NCI-H446 treated with DMSO at 0.1 percent for 48 hours (cell line): Measurements from ENCODE around the gene CDKL5.
"Not testable (repeated sequence)": the region's sequence is repeated elsewhere in the genome, so short reads cannot be mapped to it uniquely, and the experiment has no call there.

Experiments
- DNase-seq: peaks from one replicate; lab custom pipeline; 2025; lab: John Stamatoyannopoulos, UW

The CDKL5 gene

DNA sequence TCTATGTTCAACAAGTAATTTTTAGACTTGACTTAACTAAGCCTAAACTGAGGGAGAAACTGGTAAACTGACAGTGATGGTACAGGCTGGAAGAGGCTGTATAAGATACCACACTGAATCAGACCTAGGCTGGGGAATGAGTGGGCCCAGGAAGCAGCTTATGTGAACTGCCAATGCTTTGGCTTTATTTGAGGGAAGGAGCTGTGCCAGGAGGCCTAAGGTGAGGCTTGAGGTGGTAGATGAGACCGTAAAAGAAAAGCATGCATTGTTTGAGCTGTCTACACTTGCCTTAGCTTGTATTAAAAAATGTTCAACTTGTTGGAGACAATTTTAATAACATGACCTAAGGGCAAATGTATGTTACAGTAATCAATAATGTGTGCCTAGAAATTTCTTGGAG lies 150.3 kb downstream of the CDKL5 start:
- DNase-seq: no peak

DNA sequence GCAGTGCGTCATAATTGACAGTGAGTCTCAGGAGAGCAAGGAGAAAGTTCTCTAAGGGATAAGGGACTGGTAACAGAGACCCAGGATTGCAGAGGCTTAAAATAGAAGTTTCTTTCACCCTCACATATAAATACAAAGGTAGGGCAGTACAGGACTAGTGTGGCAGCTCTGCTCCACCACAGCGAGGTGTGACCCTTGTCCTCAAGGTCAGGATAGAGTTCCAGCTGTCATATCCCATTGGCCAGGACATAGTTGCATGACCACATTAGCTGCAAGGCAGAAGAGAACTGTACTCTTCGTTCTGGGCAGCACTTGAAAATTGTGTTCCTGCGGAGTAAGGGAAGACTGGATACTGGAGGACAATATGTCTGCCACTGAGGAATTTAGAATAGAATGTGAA lies 152.0 kb downstream of the CDKL5 start:
- no peak for DNase-seq

DNA sequence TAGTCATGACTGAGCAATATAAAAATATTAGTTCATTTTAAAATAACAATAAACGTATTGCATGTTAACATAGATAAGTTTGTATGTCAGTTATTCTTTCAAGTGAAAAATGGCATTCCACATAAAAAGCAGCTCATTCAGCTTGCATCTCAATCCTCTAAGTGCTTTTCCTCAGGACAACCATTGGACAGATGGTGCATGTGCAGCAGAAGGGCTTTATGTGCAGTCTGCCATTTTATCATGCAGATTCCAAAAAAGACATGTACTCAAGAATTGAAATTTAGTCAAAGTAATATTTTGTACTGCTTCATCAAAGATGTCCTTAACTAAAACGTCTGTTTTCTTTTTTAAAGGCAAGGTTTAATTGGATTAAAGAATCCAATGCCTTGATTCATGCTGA lies 153.1 kb downstream of the CDKL5 start:
- no peak for DNase-seq

DNA sequence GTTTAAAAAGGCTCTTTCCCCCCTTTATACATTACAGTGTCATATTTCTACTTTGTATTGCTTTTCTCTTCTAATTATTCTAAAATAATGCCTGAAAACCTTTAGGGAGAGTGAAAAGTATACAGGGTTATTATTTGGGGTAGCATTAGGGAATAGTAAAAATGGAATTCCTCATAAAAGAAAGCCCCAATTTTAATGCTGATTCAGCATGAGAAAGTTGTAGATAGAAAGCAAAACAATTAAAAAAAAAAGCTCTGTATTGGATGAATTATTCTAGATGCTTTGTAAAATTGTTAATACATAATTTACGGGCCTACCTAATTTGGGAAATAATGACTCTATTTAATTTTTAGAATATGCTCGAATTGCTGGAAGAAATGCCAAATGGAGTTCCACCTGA lies 154.1 kb downstream of the CDKL5 start:
- DNase-seq: no peak

DNA sequence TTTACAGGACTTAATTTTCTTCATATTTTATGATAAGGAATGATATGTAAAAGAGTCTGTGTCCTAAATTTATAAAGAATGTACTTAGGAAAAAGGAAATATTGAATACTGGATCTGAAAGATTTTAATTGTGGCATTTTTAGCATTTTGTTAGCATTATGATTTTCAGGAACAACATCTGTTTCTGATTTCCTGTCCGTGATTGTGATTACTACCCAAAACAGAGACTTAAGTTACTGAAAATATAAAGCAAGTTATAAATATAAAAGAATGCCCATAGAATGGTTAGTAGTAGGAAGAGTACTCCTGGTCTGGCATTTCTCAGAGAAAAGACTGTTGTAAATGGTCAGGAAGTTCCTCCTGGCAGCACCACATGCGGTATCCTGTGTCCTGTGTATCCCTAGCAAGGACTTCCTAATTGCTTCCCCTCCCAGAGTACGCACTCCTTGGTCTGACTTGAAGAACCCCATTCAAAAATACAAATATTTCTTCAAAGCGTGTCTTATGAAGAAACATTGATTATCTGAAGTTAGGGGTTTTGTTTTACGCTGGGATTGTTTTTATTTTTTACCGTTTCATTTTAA lies 157.6 kb downstream of the CDKL5 start:
- no peak for DNase-seq

DNA sequence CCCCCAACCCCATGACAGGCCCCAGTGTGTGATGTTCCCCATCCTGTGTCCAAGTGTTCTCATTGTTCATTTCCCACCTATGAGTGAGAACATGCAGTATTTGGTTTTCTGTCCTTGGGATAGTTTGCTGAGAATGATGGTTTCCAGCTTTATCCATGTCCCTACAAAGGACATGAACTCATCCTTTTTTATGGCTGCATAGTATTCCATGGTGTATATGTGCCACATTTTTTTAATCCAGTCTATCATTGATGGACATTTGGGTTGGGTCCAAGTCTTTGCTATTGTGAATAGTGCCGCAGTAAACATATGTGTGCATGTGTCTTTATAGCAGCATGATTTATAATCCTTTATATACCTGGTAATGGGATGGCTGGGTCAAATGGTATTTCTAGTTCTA lies 163.9 kb downstream of the CDKL5 start:
- not testable (repeated sequence) for DNase-seq

DNA sequence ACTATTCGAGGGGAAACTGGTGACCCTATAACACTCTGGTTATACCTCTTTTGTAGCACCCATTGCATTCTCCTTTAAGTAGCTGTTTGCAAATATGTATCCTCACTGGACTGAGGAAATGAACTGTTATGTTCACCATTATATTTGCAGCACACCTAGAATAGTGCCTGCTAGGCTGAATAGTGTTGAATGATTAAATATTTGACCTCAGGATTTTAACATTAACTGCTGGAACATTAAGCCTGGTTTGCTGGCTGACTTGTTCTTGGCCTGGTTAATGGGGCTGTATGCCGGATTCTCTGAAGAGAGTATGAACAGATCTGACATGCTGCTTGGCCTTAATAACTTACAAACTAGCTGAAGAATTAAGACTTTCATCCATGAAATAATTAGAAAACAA lies 166.4 kb downstream of the CDKL5 start:
- DNase-seq: no peak

DNA sequence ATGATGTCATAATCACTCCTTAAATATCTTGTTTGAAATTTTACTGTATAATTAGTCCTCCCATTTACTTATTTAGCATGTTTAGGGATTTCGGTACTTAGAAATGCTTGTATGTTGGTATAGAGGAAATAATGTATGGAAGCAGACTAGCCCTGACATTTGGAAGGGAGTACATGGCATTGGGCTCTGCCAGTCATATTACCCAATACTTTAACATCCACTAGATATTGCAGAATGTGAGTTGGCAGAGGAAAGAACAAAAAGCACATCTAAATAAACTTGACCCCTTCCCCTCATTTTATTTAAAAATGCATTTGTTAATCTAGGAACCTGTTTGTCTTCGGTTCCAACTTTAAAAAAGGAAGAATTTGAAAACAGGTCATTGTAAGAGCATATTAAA lies 168.7 kb downstream of the CDKL5 start:
- no peak for DNase-seq

DNA sequence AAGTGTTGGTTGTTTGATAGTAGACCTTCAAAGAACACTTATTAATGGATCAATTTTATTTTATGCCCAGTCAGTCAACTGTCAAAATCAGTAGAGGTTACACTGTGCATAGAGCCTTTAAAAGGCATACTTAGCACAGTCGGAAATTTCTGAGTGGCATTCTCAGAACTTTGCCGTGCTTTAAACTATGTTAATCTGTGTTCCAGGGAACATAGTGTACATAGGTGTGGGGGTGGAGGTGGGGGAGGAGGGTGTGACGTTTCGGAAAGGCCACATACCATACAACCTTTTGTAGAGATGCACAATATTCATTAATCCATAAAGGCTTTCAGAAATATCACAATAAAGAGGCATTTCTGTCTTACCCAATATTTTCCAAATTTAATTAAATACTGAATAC lies 170.7 kb downstream of the CDKL5 start:
- no peak for DNase-seq

DNA sequence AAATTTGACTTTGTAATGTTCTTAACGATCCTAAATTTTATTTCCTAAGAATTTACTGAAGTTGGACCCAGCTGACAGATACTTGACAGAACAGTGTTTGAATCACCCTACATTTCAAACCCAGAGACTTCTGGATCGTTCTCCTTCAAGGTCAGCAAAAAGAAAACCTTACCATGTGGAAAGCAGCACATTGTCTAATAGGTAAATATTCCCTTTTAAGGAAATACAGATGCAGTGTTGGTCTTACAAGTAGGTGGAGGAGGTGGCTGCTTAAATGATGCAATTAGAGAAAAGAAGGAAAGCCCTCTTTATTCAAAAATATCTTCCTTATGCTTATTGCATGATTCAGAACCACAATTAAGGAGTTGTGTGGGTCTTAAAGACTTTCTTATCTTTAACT lies 173.0 kb downstream of the CDKL5 start:
- no peak for DNase-seq

DNA sequence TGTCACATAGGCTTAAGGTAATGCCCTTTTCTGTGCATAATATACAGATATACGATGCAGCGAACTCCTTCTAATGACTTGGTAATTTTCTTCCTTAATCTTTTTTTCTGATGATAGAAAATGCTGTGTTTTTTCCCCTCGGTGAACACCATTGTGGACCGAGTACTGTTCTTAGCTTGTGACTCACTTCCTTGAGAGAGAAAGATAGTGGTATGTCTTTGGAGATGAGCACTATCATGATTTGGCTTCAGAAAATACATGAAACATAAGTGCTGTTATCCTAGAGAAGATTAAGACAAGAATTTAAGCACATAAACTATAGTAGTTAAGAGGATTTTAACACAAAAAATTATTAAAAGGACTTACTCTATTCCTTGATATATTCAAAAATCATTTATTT lies 182.6 kb downstream of the CDKL5 start:
- DNase-seq: no peak

DNA sequence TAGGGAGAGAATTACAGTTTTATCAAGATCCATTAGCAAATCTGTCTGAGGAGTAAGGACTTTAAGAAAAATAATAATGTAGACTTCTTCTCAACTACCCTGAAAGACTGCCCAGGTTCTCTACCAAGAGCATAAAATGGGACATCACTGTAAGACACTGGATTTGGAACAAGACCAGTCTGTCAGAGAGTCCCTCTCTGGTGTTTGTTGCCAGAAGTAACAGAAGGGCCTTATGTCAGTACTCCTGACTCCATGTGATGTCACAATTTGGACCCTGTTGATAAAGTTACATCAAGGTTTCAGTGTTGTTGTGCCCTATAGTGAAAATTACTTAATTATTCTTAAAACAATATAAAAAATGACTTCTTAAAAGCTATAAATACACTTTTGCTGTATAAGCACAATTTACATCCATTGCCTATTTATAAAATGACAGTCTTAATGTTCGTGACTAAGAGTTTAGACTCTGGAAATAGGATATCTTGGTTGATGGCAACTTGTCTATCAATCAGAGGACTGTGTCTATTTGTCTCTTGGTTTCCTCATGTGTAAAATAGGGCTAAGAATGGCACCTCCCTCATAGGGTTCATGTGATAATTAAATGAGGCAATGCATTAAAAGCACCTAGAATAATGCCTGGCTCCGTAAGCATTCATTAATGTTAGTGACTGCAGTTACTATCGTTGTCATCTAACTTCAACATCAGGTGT lies 188.7 kb downstream of the CDKL5 start:
- no peak for DNase-seq

DNA sequence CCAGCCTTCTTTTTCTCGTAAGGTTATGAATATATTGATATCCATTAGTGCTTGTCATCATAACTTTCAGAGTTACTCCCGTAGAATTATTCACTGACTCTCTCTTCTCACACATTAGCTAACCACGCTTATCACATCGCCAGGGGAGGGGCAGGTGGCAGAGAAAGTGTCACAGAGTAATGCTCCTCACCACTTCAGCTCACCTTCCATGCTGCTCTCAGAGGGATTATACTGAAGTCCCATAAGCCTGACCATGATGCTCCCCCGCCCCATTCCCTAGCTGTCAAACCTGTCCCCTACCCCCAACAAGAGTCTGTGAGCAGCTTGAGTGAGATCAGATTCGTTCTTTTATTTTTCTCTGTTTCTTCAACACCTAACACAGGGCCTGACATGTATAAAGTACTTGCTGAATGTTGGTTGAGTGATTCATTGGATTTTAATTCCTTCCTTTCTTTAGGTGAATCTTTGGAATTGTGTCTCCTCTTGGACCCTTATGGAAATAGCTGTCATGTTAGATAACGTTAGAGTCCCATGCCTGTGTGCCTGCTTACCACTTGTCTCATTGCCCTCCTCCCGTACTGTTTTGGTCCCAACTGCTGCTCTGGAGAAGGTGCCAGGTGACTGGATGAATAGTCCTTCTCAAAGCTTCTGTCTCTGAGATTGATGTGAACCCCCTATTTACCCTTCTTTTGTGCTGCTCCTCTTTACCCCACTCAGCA lies 191.4 kb downstream of the CDKL5 start:
- no peak for DNase-seq

DNA sequence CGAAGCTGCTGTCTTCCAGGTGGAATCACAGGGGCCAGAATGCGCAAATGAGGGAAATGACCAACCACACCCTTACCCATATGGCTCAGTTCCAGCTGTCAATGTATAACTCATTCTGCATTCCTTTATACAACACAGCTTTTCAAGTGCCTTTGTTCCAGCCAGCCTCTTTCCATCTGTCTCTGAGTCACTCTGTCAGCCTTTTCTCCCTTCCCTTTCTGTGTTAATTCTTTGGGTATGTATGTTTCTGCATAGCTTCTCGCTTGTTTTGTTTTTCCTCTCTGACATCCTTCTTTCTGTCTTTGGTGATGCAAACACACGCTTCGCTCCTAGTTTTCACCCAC lies 192.0 kb downstream of the CDKL5 start:
- no peak for DNase-seq

DNA sequence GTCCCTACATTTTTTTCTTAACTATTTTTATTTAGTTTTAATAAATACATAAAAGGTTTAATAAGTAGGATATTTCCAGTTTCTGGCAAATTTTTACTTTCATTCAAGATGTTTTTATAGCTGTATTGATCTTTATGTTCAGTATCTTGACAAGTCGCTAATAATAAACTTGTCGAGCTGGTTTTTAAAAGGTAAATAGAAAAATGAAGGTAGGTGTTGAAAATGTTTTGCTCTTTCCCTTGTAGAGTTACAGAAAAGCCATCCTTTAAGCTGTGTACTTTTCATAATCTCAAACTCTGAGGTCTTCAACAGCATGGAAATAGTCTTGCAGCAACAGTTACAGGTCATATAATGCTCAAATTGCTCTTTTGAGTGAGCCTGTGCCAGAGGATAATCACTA lies 193.9 kb downstream of the CDKL5 start:
- DNase-seq: no peak

DNA sequence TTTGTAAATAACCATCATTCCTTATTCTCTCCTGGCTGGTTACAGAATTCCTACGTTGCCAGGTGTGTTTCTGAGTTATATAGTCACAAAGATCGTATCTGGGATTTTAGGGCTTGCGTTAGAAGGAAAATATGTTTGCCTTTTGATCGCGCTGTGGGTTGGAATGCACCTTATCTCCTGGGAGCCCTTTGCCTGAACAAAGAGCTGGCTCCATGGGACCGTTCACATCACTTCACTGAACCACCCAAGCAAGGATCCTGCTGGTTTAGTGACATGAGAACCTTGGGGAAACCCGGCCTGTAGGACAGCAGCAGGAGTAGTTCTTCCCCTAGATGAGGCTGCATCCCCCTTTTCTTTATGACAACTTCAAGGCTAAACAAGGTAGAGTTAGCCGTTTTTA lies 194.9 kb downstream of the CDKL5 start:
- no peak for DNase-seq

DNA sequence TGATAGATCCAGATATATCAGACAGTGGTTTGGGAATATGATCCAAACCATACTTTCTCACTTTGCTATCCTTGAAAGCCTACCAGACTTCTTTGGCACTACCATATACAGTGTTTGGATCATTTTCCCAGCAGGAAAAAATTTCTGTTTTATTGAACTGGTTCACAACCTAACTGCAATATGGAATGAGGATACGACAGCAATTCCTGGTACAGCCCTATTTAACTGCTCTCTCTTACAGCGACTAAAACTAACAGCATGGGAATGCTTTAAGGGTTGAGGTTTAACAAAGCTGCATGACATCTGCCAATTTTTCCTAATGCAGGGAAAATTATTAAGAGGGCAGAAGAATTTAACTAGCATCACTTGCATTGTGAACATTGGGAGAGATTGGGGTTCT lies 199.2 kb downstream of the CDKL5 start:
- DNase-seq: no peak

DNA sequence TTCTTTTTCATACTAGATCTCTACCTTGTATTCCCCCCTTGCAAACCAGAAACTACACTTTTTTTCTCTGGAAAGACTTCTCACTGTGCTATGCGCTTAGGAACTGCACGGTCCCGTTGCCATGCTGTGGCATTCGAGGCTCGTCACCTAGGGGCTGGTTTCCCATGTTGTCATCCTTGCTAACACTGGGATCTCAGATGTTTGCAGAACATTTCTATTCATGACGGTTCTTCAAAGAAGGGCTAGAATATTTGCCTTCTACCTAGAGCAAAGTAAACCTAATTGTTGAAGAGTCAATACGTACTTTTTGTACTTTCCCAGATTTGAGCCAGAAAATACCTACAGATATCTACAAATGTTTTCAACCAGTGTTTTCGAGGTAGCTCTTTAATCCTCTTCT lies 205.5 kb downstream of the CDKL5 start:
- no peak for DNase-seq

DNA sequence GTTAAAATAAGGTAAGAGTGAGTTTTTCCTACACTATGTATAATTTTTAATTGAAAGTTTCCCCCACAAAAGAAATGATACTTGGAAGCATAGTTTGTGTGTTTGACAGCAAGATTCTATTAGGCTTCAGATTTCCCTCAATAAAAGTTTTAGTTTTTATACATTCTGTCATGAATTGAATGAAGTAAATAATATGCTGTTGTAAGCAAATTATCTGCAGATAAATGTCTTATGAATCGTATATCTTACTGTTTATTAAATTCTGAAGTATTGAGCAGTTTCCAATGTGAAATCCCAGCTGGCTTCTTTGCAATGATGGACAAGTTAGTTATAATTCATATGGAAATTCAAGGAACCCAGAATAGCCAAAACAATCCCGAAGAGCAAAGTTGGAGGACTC lies 213.0 kb downstream of the CDKL5 start:
- no peak for DNase-seq

DNA sequence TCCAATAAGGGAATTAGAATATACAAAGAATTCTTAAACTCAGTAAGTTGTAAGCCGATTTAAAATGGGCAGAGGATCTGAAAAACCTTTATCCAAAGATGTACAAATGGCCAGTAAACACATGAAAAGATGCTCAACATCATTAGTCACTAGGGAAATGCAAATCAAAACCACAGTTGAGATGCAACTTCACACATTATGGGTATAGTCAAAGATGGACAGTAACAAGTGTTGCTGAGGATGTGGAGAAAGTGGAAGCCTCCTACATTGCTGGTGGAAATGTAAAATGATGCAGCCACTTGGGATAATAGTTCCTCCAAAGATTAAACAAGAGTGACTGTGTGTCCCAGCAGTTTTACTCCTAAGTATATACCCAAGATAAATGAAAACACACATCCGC lies 213.9 kb downstream of the CDKL5 start:
- no peak for DNase-seq

DNA sequence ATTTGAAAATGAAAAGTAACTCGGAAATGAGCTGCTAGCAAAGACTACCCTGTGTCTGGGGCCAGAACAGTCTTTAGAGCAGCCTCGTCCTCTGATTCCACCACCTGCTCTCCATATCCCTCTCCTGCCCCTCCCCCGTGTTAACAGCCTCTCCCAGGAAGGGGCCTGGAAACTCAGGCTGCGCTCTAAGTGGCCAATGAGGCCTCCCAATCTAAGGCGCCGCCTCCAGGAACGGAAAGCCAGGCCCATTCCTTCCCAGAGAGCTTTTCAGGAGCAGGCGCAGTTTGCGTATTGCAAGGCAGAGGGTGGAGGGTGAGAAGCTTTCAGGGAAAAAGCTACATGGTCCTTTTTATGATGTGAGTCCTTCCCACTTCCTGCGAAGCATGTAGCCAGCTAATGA lies 215.3 kb downstream of the CDKL5 start:
- DNase-seq: no peak

DNA sequence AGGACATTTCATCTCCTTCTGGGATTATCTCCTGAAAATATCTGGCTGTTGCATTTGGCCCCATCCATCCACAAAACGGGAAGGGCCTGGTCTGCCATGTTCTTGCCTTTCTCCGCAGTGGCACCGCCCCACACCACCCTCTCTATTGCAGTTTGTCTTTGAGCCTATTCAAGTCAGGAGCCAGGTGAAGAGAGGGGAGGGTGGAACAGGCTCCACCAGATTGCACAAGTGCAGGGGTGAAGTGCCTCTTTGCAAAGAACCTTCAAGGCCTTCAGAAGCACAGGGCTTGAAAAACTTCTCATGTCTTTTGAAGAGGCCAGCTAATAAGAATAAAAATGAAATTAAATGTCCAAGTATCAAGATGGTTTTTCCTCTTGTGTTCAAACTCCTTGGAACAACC lies 217.8 kb downstream of the CDKL5 start:
- no peak for DNase-seq

DNA sequence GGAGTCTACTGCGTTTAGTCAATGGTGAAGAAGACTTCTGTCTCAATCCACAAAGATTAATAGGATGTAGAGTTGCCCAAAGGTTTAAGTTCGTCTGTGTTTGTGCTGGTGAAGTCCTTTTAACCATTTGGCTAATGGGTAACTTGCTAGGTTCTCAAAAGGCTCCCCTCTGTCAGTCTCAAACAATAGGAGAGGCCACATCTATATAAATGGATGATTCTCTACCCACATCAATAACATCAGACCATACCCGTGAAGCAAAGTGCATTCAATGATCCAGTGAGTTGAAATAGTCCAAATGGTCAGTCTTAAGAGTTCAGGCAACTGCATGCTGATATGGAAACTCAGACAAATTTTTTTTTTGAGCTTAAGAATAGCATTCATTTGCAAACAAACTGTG lies 218.4 kb downstream of the CDKL5 start:
- DNase-seq: no peak

DNA sequence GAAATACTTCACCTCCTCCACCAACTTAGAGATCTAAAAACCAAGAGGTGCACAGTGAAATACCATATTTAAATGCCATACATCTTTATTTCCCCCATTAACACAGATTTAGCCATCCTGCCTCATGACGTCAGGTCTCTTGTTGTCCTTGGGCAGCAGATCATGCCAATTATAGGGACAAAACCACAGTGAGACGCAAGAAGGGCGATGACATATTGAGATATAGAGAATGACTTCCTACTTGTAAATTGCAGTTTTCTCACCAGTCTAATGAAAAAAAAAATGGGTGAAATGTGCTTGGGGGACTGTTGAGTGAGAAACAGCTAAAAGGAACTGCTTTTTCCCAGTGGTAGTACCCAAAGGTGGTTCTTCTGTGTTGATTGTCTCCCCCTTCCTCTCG lies 222.2 kb downstream of the CDKL5 start:
- no peak for DNase-seq
